Hindlimb muscle (tissue), 1 donor: ENCODE measurements around the gene CHRND. TPM values are rescaled to one million over a fixed set of nuclear protein-coding genes. Genes with fewer than 3 reads are reported as not detected.
A peak's percentile ranks its signal among the peaks of the same experiment; 100 is the strongest.
"Not testable (repeated sequence)": the region's sequence is repeated elsewhere in the genome, so short reads cannot be mapped to it uniquely, and the experiment has no call there.

ENCODE experiments used
- DNase-seq: peaks from one replicate; pipeline ENCODE4 v3.0.0-alpha.2; 2013
- polyA plus RNA-seq: library from polyadenylated mRNA; unstranded; fragments of 120-200 nt; gene quantifications from one replicate; pipeline ENCODE4 v1.2.1, GENCODE V29; 2013; ENCODE audit not compliant: insufficient read length

Gene CHRND
- polyA plus RNA-seq, 1 donor = 173 TPM

DNA sequence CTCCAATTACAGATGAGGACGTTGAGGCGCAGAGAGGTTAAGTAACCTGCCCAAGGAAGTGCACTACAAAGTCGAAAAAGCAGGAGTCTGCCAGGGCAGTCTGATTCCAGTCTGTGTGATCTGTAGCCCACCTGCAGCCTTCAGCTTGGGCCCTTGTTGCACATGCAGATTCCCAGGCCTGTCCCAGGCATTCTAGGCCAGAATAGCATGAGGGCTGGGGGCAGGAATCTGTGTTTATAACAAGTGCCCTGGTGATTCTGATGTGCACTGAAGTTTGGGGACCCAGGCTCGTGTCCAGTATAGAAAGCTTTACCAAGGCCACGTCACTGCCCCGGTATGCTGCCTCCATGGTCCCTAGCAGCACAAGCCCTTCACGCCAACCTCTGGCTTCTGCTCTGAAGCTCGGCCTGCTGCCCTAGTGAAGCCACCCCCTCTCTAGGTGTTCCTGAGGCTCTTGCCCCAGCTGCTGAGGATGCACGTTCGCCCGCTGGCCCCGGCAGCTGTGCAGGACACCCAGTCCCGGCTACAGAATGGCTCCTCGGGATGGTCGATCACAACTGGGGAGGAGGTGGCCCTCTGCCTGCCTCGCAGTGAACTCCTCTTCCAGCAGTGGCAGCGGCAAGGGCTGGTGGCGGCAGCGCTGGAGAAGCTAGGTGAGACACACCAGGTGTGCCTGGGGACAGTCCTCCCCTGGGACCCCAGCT is 18.1 kb downstream of the CHRND start:
- no peak for DNase-seq

DNA sequence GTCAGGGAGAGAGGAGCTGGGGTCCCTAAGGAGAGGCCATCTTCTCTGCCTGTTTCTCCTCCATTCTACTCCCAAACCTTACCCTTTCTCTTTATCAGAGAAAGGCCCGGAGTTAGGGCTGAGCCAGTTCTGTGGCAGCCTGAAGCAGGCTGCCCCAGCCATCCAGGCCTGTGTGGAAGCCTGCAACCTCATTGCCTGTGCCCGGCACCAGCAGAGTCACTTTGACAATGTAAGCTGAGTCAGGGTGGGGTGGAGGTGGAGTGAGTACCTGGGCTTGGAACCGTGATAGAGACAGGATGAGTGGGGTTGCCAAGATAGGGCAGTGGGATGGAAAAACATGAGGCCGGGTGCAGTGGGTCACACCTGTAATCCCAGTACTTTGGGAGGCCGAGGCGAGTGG is 18.7 kb downstream of the CHRND start:
- DNase-seq = no peak

DNA sequence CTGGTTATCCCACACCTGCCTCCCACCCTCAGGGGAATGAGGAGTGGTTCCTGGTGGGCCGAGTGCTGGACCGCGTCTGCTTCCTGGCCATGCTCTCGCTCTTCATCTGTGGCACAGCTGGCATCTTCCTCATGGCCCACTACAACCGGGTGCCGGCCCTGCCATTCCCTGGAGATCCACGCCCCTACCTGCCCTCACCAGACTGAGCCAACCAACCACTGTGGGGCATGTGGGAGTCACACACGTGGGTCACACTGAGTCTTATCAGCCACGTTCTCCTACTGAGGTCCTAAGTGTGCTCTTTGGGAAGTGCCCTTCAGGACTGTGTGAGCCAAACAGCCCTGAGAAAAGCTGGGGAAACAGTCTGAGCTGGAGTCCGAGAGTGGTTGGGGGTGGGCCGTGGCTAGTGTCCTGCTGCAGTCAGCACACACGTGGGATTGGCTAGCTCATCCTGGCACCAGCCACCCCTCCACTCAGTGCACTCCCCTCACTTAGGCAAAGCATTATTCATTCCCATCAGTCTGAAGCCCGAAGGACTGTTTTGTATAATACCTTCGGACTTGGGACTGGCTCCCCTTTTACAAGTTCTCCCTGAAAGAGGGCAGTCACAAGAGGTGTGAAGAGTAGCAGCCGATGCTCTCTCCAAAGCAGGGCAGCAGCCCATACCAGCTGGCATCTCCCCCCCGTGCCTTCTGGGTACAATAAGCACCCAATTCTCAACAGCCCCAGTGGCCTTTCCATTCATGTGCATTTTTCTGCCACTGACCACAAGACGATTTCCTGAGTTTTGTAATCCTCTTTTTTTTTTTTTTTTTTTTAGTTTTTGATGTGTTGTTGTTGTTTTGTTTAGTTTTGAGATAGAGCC is 19.8 kb downstream of the CHRND start:
- no peak for DNase-seq

DNA sequence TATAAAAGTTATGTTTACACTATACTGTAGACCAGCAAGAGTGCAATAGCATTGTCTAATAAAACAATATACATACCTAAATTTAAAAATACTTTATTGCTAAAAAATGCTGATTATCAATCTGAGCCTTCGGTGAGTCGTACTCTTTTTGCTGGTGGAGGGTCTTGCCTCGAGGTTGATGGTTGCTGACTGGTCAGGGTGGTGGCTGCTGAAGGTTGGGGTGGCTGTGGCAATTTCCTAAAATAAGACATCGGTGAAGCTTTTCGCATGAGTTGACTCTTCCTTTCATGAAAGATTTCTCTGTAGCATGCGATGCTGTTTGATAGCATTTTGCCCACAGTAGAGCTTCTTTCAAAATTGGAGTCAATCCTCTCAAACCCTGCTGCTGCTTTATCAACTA is 22.0 kb downstream of the CHRND start:
- no peak for DNase-seq

DNA sequence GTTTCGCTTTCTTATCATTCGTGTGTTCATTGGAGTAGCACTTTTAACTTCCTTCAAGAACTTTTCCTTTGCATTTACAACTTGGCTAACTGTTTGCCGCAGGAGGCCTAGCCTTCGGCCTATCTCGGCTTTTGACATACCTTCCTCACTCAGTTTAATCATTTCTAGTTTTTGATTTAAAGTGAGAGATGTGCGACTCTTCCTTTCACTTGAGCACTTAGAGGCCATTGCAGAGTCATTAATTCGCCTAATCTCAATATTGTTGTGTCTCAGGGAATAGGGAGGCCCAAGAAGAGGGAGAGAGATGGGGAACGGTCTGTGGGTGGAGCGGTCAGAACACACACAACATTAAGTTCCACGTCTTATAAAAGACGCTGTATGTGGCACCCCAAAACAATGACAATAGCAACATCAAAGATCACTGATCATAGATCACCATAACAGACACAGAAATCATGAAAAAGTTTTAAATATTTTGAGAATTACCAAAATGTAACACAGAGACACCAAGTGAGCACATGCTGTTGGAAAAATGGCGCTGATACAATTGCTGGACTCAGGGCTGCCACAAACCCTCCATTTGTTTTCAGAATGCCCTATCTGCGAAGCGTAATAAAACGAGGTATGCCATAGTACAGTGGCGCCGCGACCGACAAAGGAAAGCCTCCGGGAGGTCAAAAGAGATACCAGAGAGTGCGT is 23.8 kb downstream of the CHRND start:
- DNase-seq = no peak

DNA sequence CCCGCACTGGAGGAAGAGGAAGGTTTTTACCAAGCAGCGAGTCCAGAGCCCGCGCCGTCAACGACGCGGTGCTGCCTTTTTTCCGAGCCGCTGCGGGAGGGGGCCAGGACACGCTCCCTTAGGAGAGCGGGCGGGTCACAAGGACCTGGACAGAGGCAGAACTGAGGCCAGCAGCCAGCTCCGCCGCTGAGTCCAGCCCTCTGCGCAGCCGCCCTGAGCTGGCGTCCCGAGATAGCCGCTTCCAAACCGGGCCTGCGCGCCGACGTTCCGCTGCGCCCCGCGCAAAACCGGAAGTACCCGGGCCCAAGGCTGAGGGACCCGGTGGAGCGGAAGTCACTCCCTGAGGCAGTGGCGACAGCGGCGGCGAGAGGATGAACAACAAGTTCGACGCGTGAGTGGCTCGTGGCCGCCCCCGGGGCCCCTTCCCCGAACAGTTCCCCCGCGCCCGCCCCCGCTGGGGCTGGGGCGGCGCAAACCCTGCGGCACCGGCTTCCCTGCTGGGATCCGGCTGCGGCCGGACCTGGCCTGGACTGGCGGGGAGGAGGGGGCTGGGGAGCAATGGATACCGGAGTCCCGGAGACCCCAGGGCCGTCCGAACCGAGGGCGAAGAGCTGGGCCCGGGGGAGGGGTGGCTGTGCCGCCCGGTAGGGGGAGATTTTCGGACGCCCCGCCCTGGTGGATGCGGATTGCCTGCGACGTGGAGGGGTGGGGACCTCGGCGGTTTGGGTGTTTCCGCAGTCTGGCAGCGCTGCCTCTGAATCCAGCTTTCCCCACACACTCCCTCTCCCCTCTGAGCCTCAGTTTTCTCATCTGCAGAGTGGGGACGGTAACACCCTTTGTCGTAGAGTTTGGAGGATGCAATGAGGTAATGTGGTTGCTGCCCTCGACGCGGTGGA is 24.6 kb downstream of the CHRND start, which contains the start of the genes EIF4E2 and TIGD1:
EIF4E2 (plus strand) TSS at position 336 of the 896 bp plus-strand sequence; CDS start at position 372, 36 bp downstream.
TIGD1 (minus strand) TSS at position 204 of the 896 bp plus-strand sequence. CDS start 675 bp downstream, outside the sequence.
- peak; percentile 96 for DNase-seq

DNA sequence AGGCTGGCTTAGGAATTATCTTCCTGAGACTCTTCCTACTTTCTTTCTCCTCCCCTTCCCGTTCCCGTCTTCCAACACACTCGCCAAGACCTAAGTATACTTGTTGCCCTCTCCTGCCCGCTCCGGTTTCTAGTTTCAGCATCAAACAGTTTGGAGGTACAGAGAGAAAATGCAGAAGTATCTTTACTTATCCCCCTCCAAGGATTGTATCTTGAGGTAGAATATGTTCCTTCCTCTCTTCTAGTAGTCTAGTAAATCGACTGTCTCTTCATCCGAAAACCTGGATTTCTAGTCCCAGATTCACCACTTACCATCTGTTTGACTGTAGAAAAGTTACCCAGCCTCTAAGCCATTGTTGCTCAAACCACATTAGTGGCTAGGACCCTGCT is 25.3 kb downstream of the CHRND start:
- DNase-seq = no peak

DNA sequence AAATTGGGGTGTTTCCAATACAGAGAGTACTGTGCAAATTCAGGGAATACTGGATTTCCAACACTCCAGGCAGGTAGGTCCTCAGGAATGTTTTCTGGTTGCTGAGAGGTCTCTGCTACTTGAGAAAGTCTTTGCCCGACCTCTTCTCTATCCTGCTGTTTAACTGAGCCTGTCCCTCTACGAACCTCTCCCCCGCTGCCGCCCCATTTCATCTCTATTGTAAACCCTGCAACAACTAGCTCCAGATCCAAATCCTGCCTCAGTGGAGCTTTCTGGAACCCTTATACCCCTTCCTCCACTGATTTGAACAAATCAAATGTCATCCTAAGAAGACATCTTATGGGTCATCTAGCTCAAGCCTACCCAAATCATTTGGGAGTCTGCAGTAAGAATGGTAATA is 25.8 kb downstream of the CHRND start:
- no peak for DNase-seq

DNA sequence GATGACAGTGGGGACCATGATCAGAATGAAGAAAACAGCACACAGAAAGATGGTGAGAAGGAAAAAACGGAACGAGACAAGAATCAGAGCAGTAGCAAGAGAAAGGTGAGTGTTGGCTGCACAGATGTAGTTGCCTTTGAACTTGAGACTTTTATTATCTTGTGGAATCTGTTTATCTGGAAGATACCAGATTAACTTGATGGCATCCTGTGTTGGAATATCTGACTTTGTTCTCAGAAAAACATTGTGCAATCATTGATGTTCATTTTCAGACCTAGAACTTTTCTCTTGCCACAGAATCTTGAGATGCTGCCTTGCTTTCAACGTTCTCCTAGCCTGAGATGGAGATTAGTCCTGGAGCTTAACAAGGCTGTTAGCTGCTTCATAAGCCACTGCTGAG is 30.5 kb downstream of the CHRND start:
- no peak for DNase-seq

DNA sequence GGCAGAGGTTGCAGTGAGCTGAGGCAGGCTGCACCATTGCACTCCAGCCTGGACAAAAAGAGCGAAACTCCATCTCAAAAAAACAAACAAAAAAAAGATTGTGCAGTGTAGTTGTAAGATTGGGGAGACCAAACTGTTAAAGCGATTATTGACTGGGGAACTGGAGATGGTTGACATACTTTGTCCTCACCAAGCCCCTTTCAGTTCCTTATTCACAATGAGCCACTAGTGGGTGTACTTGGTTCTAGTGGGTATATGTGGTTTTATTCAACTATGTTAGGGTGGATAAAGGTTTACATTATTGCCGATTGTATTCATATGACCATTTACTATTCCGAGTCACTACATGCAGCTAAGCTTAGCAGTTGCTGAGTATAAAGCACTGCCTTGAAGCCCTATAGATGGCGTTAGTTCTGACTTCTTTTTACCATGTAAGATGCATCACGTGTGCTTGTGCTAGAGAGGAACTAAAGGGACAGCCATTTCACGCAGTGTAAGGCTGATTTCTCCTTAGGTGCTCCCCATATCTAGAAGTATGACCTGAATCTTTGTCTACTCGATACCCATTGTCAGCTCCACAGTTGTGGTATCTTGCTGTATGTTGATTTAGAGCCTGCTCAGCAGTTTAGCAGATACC is 36.7 kb downstream of the CHRND start:
- no peak for DNase-seq

DNA sequence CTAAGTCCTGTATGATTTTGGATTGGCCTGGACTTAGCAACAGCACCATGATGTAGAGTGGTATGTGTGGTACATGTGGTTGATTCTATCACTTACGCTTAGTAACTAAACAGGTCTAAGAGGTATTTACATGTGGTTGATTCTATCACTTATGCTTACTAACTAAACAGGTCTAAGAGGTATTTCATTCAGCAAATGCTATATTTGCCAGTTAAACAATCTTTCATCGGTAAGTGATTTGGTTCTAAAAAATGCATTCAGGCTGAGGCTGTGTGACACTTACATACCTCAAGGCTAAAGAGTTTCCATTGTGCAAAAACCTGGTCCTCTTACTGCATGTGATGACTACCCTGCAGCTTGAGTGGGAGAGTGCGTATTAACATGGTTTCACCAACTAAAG is 37.6 kb downstream of the CHRND start:
- no peak for DNase-seq

DNA sequence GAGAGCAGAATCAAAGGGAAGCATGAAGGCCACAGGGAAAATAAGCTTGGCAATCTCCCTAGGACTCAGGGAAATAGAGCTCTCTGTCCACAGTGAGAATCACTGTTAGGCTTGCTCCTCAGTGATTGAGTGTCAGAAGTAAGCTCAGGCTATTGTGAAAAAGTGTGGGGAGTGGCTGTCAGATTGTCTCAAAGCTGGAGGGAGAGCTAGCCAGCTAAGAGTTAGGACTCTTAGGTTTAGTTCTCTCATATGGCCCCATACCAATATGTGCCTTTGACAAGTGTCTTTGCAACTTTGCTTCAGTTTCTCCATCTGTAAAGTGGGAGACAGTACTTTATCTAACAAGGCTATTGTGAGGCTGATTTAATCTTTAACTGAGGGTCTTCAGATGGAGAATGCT is 41.8 kb downstream of the CHRND start:
- DNase-seq = no peak

DNA sequence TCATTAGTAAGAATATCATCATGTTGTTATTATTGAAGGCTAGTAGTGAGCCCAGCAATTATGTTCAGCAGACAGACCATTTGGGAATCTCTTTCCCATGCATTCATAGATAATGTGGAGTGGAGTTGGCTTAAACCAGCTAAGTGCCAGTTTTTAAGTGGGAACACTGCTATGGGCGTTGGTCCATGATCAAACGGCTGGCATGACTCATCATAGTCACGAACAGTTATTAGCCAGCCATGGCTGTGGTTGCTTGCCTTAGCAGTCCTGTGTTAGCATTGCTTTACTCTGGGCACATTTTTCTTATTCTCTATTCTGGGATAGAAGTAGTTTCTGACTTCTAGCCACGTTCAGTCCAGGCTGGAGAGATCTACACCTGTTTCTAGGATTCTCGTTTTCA is 42.2 kb downstream of the CHRND start:
- DNase-seq = no peak

DNA sequence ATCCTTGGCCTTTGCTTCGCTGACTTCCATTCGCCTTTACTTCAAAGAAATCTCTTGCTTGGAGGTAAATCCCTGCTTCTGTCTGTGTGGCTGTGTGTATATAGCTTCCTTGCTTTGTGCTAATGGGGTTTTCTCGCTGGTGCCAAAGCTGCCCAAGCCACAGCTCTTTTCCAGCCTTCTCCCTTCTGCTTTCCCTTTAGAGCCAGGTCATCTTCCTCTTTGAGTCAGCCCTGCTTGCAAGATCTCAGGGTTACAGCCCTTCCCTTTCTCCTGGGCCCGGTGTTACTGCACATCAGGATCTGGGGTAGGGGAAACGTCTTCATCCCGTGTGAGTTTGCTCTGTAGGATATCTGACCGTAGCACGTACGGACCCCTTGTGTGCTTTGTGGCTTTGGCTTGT is 43.6 kb downstream of the CHRND start:
- DNase-seq = no peak

DNA sequence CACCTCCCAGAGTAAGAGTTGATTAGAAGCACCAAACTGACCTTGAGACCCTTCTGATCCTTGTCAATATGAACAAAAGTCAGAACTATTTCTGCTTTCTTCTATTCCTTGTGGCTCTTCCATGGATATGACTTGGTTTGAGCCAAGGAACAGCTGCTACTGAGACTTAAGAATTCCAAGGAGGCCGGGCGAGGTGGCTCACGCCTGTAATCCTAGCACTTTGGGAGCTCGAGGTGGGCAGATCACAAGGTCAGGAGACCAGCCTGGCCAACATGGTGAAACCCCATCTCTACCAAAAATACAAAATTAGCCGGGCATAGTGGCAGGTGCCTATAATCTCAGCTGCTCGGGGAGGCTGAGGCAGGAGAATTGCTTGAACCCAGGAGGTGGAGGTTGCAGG is 44.5 kb downstream of the CHRND start:
- not testable (repeated sequence) for DNase-seq

DNA sequence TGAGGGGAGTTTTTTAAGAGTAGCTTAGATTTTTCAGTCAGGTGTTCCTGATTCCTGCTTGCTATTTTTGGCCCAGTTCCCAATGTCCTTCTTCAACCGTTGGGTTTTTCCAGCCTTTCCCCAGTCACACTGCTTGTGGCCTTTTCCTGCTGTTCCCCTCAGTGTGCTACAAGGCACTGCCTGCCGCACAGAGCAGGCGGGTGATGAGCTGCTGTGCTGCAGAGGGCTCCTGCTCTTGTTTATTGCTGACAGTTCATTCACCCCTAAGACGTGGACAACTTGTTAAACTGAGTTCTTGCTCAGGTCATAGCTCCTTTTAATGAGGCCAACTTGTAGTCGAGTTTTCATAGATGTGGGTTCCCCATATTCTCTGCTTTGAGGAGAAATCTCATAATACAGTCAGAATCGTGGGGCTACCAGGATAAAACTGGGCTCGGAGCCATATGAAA is 45.1 kb downstream of the CHRND start:
- no peak for DNase-seq

DNA sequence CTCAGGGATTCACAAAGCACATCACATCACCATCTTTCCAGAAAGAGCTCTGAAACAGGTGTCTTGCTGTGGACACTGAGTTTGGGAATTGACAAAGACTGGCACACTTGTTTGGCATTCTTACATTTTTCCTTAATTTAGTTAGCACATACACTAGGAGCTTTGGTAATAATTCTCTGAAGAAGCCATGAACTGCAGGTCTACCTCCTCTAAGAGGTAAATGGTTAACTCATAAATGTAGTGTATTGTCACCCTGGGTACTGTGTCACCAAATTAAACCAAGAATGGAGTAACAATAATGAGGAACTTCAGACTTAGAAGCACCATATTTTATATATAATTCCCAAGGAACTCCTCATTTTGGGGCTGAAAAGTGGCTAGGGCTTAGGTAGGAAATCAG is 47.1 kb downstream of the CHRND start:
- DNase-seq = no peak

DNA sequence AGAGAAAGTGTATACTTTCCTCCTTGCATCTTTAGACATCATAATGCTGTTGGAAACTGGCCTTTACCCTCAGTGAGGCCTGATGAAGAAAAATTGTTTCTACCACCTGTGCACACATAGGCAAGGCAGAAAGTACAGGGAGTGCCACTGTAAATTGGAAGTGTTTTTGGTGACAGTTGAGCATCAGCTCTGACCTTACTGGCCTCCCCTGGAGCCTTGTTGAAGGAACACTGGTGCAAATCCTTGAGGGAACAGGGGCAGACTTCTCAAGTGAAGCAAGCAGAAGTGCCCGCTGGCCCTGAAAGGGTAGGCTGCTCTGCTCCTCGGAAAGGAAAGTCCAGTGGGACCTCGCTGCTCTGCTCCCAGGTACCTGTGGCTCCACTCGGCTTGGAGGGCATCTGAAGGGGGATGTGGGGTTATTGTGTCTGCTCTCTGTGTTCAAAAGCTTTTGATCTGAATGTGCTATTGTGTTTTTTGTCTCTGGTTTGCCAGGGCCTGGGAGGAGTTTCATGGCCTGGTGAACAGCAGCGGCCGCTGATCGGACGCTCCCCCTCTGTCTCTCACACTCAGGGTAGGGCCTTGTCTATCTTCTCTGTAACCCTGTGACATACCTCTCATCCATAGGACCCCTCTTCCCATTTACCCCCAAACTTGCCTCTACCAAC is 47.9 kb downstream of the CHRND start:
- DNase-seq = no peak

DNA sequence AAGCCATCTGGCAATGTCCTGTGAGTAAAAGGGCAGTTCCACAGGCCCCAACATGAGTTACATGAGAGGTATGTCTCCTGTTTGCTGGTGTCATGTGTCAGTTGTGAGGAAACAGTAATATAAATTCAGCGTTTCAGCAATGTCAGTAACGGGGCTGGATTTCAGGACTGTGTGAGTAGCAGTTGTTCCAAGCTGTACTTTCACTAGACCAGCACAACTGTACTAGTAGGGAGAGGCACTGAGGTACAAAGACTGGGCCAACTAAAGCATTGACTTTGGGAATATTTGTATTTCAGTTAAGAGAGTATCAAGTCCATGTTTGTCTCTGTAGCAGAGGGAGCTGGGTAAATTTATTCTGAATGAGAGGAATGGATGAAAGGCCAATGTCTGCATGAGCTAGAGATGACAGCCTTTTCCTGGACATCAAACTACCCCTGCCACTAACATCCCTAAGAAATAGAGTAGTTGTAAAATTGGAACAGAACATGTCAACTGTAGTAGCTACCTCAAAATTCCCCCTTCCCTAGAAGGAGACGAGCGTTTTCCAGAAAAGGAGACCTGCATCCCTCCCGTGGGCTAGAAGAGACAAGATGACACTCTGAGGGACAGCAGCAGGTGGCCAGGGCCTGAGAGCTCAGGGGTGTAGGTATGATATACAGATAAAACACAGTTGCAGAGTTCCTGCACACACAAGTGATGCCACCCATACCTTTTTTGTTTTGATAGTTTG is 48.9 kb downstream of the CHRND start:
- DNase-seq = no peak

DNA sequence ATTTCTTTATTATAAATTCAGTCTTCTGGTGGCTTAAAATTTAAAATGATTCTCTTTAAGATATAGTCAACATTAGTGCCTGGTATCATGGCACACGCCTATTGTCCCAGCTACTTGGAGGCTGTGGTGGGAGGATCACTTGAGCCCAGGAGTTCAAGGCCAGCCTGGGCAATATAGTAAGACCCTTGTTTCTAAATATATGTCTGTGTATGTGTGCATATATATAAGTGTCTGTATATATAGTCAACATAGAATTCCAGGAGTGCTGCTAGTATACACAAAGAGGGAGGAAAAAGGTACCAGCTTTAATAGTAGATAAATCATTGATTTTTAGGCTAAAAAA is 49.4 kb downstream of the CHRND start:
- DNase-seq = no peak
